ENCODE results near the gene ATP1A3.

GRCh38 chr19:41944336-41944735 lies 49.7 kb downstream of the ATP1A3 start:
- no peak for TF ChIP-seq POLR2AphosphoS5 (IDR thresholded peaks at IDR 0.05)
- no peak for TF ChIP-seq CTCF (IDR thresholded peaks at IDR 0.05)
